ENCODE results near the gene GNAT2. TPM values are rescaled to one million over a fixed set of nuclear protein-coding genes. Genes with fewer than 3 reads are reported as not detected.

Gene GNAT2
- total RNA-seq, 1 experiment from 2014 or later: not detected

DNA sequence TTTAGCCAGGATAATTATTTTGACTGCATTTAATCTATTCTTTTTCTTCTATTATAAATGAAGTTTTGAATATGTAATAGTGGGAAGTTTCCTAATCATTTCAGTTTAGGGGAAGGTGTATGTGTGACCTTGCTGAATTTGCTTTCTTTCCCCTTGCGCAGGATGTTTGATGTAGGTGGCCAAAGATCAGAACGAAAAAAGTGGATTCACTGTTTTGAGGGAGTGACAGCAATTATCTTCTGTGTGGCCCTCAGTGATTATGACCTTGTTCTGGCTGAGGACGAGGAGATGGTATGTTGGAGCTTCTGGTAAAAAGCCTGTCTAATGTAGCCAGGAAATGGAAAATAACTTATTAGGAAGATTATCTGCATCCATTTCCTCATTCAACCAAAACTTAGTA, 33.4 kb downstream of the GNAT2 start:
- DNase-seq (ENCODE audit: low spot score) (no peak), ATAC-seq (no peak)
- H3K4me3 Mint-ChIP-seq: no peak overlapping the region
- H3K4me1 Mint-ChIP-seq: no peaks in the 10 kb centered on the region
- H3K36me3 Mint-ChIP-seq: peaks cover 51% of the 10 kb centered on the region
- H3K9me3 Mint-ChIP-seq: no peaks in the 10 kb centered on the region
- ChIA-PET POLR2A (no interaction called here), CTCF (no interaction called here)
- no peak for TF ChIP-seq NFYB (CRISPR knock-in tag; conservative IDR thresholded peaks at IDR 0.05; ENCODE audit: low read depth)
- no peak for TF ChIP-seq SMAD4 (CRISPR knock-in tag; IDR thresholded peaks at IDR 0.05)
- TF ChIP-seq JAZF1 (CRISPR knock-in tag; IDR thresholded peaks at IDR 0.05): no peak
- TF ChIP-seq MAX (CRISPR knock-in tag; IDR thresholded peaks at IDR 0.05): no peak
- no peak for TF ChIP-seq NFATC4 (CRISPR knock-in tag; IDR thresholded peaks at IDR 0.05)
- TF ChIP-seq, protein P1, sequence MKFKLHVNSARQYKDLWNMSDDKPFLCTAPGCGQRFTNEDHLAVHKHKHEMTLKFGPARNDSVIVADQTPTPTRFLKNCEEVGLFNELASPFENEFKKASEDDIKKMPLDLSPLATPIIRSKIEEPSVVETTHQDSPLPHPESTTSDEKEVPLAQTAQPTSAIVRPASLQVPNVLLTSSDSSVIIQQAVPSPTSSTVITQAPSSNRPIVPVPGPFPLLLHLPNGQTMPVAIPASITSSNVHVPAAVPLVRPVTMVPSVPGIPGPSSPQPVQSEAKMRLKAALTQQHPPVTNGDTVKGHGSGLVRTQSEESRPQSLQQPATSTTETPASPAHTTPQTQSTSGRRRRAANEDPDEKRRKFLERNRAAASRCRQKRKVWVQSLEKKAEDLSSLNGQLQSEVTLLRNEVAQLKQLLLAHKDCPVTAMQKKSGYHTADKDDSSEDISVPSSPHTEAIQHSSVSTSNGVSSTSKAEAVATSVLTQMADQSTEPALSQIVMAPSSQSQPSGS (CRISPR knock-in tag; IDR thresholded peaks at IDR 0.05; ENCODE audit: borderline replicate concordance, low read depth): no peak
- TF ChIP-seq PRRX2 (CRISPR knock-in tag; IDR thresholded peaks at IDR 0.05): no peak
- no peak for TF ChIP-seq SOX15 (CRISPR knock-in tag; IDR thresholded peaks at IDR 0.05)
- TF ChIP-seq USF2 (CRISPR knock-in tag; IDR thresholded peaks at IDR 0.05): no peak
- TF ChIP-seq ZSCAN18 (CRISPR knock-in tag; IDR thresholded peaks at IDR 0.05): no peak
- no peaks in the 10 kb centered on the region for H3K27me3 Mint-ChIP-seq (ENCODE audit: low read depth)
- no peak overlapping the region for H3K27ac Mint-ChIP-seq

DNA sequence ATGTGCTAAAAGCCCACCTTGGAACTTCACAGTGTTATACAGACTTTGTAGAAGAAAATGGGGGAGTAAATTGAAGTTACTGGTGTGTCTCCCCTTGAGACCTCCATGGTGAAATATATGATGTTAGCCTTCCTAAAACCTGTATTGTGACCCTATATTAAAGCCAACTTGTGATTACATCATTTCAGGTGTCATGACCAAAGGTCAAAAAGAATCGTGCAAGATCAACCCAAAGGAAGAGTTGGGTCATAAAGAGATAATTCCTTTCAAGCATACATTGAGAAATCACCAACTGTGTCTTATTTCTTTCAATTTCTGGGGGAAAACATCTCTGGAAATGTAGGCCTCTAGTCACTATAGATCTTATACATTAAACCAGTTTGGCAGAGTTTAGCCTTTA, 34.6 kb downstream of the GNAT2 start:
- Mint-ChIP-seq H3K36me3 (peaks cover 60% of the 10 kb centered on the region), H3K27ac (no peak overlapping the region), H3K9me3 (no peaks in the 10 kb centered on the region), H3K27me3 (ENCODE audit: low read depth) (no peaks in the 10 kb centered on the region), H3K4me3 (no peak overlapping the region), H3K4me1 (no peaks in the 10 kb centered on the region)
- DNase-seq (ENCODE audit: low spot score) (no peak), ATAC-seq (no peak)
- POLR2A ChIA-PET: no interaction called here
- CTCF ChIA-PET: no interaction called here
- TF ChIP-seq PRRX2 (CRISPR knock-in tag; IDR thresholded peaks at IDR 0.05): no peak
- TF ChIP-seq NFYB (CRISPR knock-in tag; conservative IDR thresholded peaks at IDR 0.05; ENCODE audit: low read depth): no peak
- TF ChIP-seq ATF3 (CRISPR knock-in tag; conservative IDR thresholded peaks at IDR 0.05): no peak
- no peak for TF ChIP-seq ELF4 (CRISPR knock-in tag; IDR thresholded peaks at IDR 0.05; ENCODE audit: low read depth)
- no peak for TF ChIP-seq CBFB (CRISPR knock-in tag; IDR thresholded peaks at IDR 0.05; ENCODE audit: low read depth)
- no peak for TF ChIP-seq KAT7 (CRISPR knock-in tag; IDR thresholded peaks at IDR 0.05; ENCODE audit: borderline replicate concordance)
- no peak for TF ChIP-seq ARID4B (CRISPR knock-in tag; IDR thresholded peaks at IDR 0.05; ENCODE audit: borderline replicate concordance)
- TF ChIP-seq ZNF121 (CRISPR knock-in tag; IDR thresholded peaks at IDR 0.05): no peak
- no peak for TF ChIP-seq CDX4 (CRISPR knock-in tag; IDR thresholded peaks at IDR 0.05; ENCODE audit: borderline replicate concordance)
- TF ChIP-seq CREM (CRISPR knock-in tag; IDR thresholded peaks at IDR 0.05): no peak
- TF ChIP-seq SP1 (CRISPR knock-in tag; conservative IDR thresholded peaks at IDR 0.05): no peak
- no peak for TF ChIP-seq ERG (CRISPR knock-in tag; IDR thresholded peaks at IDR 0.05)
- no peak for TF ChIP-seq ZBTB21 (CRISPR knock-in tag; IDR thresholded peaks at IDR 0.05; ENCODE audit: borderline replicate concordance)
- no peak for TF ChIP-seq CREB1 (CRISPR knock-in tag; IDR thresholded peaks at IDR 0.05)
- TF ChIP-seq, protein P2, sequence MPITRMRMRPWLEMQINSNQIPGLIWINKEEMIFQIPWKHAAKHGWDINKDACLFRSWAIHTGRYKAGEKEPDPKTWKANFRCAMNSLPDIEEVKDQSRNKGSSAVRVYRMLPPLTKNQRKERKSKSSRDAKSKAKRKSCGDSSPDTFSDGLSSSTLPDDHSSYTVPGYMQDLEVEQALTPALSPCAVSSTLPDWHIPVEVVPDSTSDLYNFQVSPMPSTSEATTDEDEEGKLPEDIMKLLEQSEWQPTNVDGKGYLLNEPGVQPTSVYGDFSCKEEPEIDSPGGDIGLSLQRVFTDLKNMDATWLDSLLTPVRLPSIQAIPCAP (CRISPR knock-in tag; IDR thresholded peaks at IDR 0.05): no peak
- TF ChIP-seq, protein P3, sequence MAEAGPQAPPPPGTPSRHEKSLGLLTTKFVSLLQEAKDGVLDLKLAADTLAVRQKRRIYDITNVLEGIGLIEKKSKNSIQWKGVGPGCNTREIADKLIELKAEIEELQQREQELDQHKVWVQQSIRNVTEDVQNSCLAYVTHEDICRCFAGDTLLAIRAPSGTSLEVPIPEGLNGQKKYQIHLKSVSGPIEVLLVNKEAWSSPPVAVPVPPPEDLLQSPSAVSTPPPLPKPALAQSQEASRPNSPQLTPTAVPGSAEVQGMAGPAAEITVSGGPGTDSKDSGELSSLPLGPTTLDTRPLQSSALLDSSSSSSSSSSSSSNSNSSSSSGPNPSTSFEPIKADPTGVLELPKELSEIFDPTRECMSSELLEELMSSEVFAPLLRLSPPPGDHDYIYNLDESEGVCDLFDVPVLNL (CRISPR knock-in tag; IDR thresholded peaks at IDR 0.05; ENCODE audit: borderline replicate concordance, low read depth): no peak

Measured in WTC11 (cell line).